GM12801 (cell line): ENCODE results near the gene ARHGEF28.

ENCODE experiments used
- CTCF ChIP-seq: IDR thresholded peaks from one replicate; pipeline ENCODE4 v1.5.1; 2011; ENCODE audit warnings: control low read depth; ENCODE audit not compliant: insufficient read length; ENCODE audit errors: extremely low read depth

ARHGEF28 gene

GRCh38 chr5:73796164-73797131 lies 170.5 kb downstream of the ARHGEF28 start:
- TF ChIP-seq CTCF: no peak

- no peak for TF ChIP-seq CTCF
These were observed 171.1 kb downstream of the ARHGEF28 start for GRCh38 chr5:73797132-73797510.

GRCh38 chr5:73799401-73799972 lies 173.5 kb downstream of the ARHGEF28 start:
- TF ChIP-seq CTCF: no peak

- TF ChIP-seq CTCF: no peak
These were observed 175.7 kb downstream of the ARHGEF28 start for GRCh38 chr5:73801686-73802085.

- TF ChIP-seq CTCF: no peak
These were observed 179.5 kb downstream of the ARHGEF28 start for GRCh38 chr5:73805449-73805848.

GRCh38 chr5:73808911-73809310 lies 182.9 kb downstream of the ARHGEF28 start:
- TF ChIP-seq CTCF: no peak

GRCh38 chr5:73810429-73810828 lies 184.4 kb downstream of the ARHGEF28 start:
- TF ChIP-seq CTCF: no peak
